Measurements from ENCODE around the gene KLK15.

The KLK15 gene

DNA sequence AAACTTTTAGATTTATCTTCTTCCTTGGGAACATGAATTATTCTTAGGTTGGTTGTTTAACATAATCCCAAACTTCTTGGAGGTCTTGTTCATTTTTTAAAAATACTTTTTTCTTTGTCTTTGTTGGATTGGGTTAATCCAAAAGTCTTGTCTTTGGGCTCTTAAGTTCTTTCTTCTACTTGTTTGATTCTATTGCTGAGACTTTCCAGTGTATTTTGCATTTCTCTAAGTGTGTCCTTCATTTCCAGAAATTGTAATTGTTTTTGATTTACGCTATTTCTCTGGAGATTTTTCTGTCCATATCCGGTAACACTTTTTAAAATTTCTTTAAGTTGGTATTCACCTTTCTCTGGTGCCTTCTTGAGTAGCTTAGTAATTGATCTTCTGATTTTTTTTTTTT is 9.8 kb upstream of the KLK15 start:
- no peak for DNase-seq (ENCODE audit: low spot score)

DNA sequence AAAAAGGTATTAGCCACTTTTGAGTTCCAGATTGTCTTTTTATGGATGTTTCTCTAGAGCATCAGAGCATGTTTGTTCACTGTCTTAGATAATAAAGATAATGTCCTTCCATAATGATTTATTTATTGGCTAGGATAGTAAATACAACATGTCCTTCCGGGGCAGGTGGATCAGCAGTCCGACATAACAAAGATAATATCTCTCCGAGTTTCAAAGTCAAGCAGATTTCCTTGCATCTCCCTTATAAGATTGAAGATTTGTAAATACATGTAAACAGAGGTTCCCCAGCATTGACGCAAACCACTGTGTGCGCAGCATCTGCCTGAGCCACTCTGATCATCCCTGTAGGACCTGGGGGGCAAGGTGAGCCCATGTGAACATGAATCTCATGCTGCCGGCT is 8.8 kb upstream of the KLK15 start:
- DNase-seq (ENCODE audit: low spot score), result no peak

DNA sequence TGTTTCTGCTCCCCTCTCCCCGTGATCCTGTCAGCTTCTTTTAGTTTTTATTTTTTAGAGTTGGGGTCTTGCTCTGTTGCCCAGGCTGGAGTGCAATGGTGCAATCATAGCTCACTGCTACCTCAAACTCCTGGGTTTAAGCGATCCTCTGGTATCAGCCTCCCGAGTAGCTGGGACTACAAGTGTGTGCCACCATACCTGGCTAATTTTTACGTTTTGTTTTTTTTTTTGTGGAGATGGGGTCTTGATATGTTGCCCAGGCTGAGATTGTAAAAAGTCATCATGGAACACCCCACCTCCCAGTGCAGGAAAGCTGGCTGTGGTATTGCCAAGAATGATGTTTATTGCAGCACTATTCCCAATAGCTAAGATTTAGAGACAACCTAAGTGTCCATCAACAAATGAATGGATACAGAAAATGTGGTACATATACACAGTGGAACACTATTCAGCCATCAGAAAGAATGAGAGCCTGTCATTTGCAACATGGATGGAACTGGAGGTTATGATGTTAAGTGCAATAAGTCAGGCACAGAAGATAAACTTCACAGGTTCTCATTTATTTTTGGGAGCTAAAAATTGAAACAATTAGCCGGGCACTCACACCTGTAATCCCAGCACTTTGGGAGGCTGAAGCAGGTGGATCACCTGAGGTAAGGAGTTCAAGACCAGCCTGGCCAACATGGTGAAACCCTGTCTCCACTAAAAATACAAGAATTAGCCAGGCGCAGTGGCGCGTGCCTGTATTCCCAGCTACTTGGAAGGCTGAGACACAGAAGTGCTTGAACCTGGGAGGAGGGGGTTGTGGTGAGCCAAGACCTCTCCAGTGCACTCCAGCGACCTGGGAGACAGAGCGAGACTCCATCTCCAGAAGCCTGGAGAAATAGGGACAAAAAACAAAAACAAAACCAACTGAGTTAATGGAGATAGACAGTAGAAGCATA is 6.6 kb upstream of the KLK15 start:
- DNase-seq (ENCODE audit: low spot score), result no peak

GRCh38 chr19:50838239-50838638 is 4.9 kb upstream of the KLK15 start:
- no peak for DNase-seq (ENCODE audit: low spot score)

GRCh38 chr19:50837300-50837699 is 3.9 kb upstream of the KLK15 start:
- no peak for DNase-seq (ENCODE audit: low spot score)

DNA sequence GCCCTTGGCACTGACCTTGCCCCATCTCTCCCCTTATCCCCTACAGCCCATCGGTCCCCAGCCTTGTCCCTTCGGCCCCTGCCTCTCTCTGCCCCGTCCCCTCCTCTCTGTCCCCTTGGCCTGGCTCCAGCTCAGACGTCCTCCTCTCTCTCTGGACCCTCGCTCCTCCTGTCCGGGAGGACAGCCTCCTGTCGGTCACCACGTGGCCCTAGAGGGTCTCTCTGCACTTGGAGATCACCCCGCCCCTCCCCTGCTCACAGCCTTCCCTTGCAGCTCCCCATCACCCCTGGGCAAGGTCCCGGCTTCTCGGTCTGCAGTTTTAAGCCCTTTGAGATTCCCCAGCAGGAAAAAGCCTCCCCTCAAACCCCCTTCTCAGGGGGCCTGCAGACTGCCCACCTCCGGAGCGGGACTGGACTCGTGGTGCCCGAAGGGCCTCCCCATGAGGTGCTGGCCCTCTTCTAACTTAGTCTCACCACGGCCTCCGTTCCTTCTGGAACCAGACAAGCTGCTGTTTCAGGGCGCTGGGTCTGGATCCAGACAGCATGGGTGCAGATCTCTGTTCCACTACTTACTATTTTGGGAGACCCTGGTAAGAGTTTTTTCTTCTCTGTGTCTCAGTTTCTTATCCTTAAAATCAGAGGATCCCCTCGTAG is 3.3 kb upstream of the KLK15 start:
- DNase-seq (ENCODE audit: low spot score), result no peak

GRCh38 chr19:50835785-50836542 is 2.6 kb upstream of the KLK15 start:
- DNase-seq (ENCODE audit: low spot score), result peak; percentile 76

- DNase-seq (ENCODE audit: low spot score), result no peak
Observed at GRCh38 chr19:50835103-50835784, 1.9 kb upstream of the KLK15 start.

- no peak for DNase-seq (ENCODE audit: low spot score)
Observed at GRCh38 chr19:50833802-50834167, 411 bp upstream of the KLK15 start.

- no peak for DNase-seq (ENCODE audit: low spot score)
Observed at GRCh38 chr19:50832666-50833065, 708 bp downstream of the KLK15 start.

- no peak for DNase-seq (ENCODE audit: low spot score)
Observed at GRCh38 chr19:50831026-50831396, 2.4 kb downstream of the KLK15 start.

DNA sequence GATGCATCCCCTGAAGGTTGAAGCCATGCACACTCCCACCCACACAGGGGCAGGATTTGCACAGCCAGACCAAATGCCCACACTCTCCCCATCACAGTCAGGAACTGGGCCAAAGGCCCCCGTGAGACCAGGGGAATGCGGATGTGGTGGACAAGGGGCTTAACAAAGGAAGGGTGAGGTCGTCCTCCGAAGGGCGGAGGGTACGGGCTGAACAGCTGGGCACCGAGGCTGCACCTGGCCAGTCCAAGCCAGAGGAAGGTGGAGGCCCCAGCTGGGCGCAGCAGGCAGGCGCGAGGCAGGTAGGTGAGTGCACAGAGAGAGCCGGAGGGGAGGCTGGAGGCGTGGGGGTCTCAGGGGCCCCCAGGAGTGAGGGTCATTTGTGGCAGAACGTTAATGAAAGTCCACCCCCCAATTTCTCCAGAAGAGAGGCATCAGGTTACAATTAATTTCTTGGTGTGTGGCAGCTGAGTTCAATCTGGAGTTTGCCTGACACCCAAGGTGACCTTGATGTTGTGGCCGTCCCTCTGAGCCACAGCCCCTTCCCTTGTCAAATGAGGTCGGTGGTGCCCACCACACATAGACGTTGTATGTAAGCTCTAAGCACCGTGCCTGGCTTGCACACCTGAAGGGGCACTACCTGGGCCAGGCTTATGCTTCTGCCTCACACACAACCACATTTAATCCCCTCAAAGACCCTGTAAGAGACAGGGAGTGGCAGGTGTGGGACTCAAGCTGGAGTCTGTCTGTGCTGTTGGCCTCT is 2.9 kb downstream of the KLK15 start:
- DNase-seq (ENCODE audit: low spot score), result no peak

- no peak for DNase-seq (ENCODE audit: low spot score)
Observed at GRCh38 chr19:50829801-50830200, 3.6 kb downstream of the KLK15 start.

- DNase-seq (ENCODE audit: low spot score), result no peak
Observed at GRCh38 chr19:50827476-50827875, 5.9 kb downstream of the KLK15 start.

- DNase-seq (ENCODE audit: low spot score), result no peak
Observed at GRCh38 chr19:50826492-50827240, 6.7 kb downstream of the KLK15 start.

- no peak for DNase-seq (ENCODE audit: low spot score)
Observed at GRCh38 chr19:50823389-50824042, 9.9 kb downstream of the KLK15 start, which contains the start of gene KLK1. Gene KLK1, minus strand, starts transcription at chr19:50823787. Its CDS starts 39 bp downstream, at chr19:50823748.

- no peak for DNase-seq (ENCODE audit: low spot score)
Observed at GRCh38 chr19:50822661-50823208, 10.6 kb downstream of the KLK15 start.

DNA sequence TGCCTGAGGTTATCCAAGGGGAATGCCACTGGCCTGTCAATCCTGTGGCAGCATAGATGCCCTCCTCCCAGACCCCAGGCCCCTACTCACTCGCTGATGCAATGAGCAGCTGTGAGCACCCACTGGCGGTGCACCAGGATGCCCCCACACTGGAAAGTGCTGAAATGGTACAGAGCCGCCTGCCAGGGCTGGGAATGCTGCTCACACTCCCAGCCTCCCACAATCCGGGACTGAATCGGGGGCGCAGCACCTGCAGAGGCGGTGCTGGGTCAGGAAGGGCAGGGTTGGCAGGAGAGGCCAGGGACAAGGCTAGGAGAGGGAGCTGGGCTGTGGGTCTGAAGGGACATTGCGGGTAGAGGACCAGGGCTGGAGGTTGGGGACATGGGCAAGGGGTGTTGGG is 11.8 kb downstream of the KLK15 start:
- DNase-seq (ENCODE audit: low spot score), result no peak

DNA sequence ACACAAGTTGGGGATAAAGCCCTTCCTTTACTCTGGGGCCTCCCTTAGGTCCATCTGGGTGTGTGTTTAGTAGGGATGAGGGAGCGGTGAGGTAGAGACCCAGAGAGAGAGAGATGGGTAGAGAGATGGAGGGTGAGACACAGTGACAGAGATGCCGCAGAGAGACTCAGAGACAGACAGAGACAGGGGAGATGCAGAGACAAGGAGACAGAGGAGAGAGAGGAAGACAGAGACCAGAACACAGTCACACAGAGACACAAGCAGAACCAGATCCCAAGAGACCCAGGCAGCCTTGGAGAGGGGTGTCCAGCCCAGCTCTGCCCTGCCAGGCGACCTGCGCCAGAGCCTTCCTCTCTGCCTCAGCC is 12.1 kb downstream of the KLK15 start:
- no peak for DNase-seq (ENCODE audit: low spot score)
